Activated CD4-positive, alpha-beta T cell treated with anti-CD3 and anti-CD28 coated beads for 24 hours (primary cell): Measurements from ENCODE around the gene C2orf42.
"Not testable (repeated sequence)": the region's sequence is repeated elsewhere in the genome, so short reads cannot be mapped to it uniquely, and the experiment has no call there.

ENCODE experiments used
- DNase-seq, 2 donors: peaks; one replicate each; pipeline ENCODE4 v3.0.0-alpha.2; 2020; ENCODE audit warnings: low read depth in 2 of 2

Gene C2orf42

DNA sequence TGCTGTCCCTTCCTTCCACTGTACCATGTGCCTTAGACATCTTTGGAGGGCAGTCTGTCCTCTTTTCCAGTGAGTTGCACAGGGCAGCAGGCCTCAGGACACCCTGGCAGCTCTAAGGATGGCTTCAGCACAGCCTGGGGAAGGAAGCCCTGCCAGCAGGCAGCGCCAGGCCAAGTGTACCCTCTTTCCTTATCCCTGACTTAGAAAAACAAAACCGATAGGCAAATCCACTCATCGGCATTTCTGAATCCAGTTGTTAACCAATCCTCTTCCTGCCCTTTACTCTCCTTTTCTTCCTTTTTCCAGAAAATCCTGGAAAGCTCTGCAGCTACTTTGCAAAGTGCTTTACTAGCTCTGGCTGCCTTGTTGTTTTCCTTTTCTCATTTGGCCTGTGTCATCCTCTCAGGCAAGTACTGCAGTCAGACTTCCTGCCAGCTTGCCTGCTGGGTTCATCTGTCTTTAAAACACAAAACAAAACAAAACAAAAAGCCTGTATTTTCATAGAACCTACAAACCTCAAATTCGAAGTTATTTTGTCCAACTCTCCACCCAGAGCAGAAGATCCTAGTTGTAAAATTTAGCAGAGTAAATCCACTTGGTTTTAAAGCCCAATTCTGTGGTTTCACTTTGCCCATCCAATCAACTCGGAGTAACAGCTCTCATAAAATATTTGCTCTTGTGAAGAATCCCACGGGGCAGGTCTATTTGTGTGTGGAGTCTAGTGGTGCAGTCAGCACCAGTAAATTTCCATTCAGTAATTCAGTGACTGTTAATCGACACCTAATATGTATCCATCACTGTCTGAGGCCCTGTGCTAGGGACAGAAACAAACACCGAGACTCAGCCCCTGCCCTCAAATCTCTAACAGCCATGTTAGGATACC, 58.3 kb downstream of the C2orf42 start:
- no peak for DNase-seq

DNA sequence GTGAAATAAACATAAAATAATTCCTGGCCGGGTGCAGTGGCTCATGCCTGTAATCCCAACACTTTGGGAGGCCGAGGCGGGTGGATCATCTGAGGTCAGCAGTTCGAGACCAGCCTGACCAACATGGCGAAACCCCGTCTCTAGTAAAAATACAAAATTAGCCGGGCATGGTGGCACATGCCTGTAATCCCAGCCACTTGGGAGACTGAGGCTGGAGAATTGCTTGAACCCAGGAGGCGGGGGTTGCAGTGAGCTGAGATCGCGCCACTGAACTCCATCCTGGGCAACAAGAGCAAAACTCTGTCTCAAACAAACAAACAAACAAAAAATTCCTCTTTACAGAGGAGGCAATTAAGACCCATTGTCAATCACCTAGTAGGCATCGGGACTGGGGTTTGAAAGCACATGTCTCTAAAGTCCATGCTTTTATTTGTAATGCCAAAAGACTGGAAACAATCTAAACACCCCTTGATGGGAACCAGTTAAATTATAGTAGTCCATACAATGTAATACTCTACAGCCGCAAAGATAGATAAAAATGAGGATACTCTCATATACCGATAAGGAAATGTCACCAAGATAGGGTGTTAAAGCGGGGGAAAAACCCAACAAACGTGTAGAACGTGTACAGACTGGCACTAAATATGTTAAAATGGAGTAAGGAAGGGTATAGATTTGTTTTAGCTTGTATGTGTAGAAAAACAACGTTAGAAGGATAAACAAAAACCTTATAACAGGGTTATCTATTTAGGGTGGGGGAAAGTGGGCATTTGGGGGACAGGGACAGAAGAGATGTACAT, 59.3 kb downstream of the C2orf42 start:
- DNase-seq, result not testable (repeated sequence)

DNA sequence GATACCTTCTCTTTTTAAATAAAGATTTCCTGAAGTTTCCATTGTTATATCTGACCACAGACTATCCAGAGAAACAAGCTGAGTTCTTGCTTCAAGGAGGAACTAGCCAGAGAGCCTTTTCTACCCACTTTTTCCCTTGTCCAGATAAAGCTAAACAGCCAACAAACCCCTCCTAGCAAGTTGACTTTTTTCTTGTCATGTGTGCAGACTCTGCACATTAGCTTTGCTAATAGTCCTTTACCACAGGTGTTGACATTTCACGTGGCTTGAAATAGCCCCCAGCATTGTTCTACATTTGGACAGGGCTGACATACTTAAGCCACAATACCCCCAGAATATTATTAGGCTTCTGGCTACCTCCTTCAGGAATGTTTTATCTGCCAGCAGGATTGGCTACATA, 62.8 kb downstream of the C2orf42 start:
- DNase-seq, result no peak

DNA sequence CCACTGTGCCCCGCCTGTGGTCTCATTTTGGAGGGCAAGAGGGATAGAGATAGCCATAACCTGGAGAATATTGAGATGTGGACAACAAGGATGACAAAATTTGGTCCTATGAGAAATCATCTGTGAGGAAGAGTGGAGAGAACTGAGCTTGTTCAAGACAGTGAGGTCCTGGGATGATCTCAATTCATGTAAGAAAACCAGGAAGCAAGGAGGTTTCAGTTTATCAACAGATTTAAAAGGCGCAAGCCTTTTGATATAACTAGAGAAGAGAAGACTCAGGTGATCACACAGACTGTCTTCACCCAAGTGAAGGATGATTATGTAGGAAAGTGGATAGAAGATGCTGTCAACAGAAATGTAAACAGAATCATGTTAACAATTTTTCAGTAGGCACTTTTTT, 64.4 kb downstream of the C2orf42 start:
- no peak for DNase-seq

DNA sequence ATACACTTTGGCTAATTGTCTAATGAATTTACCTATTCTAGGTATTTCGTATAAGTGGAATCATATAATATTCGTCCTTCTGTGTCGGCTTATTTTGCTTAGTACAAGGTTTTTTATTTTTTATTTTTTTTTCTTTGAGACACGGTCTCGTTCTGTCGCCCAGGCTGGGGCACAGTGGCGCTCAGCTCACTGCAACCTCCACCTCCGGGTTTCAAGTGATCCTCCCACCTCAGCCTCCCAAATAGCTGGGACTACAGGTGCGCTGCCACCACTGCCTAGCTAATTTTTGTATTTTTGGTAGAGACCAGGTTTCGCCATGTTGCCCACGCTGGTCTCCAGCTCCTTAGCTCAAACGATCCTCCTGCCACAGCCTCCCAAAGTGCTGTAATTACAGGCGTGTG, 65.3 kb downstream of the C2orf42 start:
- DNase-seq, result no peak

DNA sequence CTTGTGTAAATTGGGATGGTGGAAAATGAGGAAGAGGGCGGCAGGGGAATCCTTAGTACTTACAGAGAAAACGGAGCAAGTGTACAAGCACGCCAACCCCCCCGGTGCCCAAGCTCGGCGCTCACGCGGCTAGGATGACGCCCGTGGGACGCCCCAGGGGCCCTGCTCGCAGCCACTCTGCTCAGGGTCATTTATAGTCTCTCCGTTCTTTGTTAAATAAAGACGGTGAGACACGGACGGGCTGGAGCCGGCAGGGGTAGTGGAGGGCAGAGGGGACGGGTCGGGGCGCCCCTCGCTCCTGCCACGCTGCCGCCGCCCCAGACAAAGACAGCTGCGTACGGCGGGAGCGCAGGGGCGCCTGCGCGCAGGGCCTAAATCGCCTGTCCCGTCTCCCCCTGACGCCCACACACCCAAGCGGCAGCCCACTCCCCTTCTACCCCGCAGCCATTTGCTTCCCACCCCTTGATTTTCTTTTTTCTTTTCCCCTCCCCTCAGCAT, 65.8 kb downstream of the C2orf42 start:
- no peak for DNase-seq

DNA sequence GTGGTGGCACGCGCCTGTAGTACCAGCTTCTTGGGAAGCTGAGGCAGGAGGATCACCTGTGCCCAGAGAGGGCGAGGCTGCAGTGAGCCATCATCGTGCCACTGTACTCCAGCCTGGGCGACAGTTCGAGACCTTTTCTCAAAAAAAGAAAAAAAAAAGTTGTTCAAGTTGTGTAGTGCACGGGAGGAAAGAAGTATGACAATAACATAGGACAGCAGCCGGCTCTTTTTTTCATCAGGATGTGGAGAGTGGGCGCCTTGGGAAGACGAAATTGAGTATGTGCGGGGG, 67.0 kb downstream of the C2orf42 start:
- DNase-seq, result no peak

DNA sequence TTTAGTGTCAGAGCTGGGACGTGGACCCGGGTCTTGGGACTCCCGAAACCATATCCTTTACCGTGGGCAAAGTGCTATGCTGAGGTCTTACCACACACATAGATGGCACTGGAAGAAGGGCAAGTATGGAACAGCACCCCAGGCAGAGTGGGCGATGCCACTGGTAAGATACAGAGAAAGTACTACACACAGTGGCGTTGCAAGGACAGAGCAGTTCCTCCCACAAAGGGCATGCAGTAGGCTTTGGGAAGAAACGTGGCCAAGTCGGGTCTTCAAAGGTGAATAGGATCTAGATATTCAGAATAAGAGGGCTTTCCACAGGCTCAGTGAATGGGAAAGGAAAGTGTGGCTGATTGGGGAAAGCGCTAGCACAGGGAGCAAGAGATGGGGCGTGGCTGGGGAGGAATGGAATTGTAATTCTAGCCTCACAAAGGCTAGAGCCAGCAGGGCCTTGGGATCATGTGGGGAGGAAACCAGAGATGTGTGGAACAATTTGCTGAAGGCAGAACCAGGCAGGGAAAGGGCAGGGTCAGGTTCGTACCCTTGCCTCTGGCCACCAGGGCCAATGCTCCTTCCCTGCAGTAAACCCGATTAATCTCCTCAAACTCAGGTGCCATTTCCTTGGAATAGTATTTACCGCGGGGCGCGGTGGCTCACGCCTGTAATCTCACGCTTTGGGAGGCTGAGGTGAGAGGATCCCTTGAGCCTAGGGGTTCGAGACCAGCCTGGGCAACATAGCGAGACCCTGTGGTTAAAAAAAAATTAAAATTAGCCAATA, 67.6 kb downstream of the C2orf42 start:
- no peak for DNase-seq

DNA sequence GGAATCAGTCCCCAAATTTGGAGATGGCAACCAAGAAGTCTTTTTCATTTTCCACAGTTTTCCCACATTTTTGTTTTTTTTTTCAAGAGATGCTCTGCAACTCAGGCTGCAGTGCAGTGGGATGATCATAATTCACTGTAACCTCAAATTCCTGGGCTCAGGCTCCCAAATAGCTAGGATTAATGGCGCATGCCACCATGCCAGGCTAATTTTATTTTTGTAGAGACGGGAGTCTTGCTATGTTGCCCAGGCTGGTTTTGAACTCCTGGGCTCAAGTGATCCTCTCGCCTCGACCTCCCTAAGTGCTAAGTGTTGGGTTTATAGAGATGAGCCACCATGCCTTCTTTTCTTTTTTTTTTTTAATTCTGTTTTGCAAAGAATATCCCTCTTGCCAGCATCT, 68.3 kb downstream of the C2orf42 start:
- DNase-seq, result no peak

DNA sequence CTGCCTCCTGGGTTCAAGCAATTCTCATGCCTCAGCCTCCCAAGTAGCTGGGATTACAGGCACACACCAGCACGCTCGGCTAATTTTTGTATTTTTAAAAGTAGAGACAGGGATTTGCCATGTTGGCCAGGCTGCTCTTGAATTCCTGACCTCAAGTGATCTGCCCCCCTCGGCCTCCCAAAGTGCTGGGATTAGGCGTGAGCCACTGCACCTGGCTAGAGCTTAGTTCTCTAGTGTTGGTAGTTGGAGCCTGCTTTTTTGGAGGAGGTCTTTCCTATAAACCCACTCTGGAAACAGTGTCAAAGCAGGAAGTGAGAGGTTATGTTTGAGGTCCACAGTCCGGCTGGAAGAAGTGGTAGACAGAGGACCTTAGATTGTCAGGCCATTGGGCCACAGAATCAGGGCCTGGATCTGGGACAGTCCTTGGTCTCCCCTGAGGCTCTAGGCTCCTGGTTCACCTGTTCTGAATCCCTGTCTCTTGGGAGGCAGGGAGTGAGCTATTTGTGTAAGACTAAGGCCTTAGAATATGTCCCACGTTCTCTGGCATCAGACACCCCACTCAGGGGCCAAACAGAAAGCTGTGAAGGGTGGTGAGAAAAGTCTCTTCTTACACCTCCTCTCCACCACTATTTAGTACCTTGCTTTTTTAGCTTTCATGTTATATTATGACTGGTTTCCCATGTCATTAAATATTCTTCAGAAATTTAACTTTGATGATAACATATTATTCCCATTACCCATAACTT, 69.0 kb downstream of the C2orf42 start:
- no peak for DNase-seq

DNA sequence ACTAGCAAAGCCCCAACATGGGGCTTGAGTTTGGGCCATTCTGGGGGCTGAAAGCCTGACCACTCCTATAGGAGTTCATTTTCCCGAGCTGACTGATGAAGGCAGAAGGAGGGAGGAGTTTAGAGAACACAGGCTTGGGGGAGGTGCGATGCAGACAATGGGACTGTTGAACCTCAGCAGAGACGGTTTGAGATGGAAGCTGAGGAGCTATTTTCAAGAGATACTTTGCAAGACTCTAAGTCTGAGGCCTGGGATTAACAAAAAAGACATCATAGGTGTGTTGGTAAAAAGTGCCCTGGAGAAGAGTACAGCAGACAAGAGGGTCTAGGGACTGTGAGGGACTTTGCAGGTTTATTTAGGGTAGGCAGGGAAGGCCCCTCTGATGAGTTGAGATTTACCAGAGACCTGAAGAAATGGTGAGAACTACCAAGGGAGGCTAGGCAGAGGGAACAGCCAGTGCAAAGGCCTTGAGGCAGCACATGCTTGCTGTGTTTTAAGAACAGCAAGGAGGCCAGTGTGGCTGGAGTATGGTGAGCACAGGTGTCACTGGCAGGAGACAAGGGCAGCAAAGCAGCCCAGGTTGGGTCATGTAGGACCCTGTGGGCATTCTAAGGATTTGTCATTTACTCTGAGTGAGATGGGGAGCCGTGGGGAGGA, 71.9 kb downstream of the C2orf42 start:
- no peak for DNase-seq

DNA sequence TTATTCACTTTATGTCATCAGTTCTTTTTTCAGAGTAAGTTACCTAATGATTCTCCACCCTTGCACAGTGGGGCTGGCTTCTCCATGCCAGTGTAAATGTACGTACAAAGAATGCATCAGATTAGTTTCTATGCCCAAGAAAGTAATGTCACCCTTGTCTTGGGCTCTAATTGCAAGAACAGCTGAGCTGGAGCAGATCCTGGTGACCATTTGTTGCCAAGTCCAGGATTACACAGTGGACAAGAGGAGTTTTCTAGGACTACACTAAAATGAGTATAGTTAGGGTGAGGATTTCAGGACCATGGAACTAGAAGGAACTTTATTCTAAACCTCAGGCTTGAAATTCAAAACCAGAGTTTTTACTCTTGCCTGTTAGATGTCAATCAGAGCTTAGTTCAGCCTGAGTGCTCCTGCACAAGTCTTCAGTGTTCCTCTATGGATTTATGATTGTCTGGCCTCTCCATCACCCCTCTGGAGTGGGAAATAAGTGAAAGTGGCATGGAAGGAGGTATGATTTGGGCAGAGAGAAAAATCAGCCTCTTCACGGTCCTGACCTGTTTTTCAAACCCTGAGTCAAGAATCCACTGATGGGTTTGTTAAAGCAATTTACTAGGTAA, 73.8 kb downstream of the C2orf42 start:
- no peak for DNase-seq

DNA sequence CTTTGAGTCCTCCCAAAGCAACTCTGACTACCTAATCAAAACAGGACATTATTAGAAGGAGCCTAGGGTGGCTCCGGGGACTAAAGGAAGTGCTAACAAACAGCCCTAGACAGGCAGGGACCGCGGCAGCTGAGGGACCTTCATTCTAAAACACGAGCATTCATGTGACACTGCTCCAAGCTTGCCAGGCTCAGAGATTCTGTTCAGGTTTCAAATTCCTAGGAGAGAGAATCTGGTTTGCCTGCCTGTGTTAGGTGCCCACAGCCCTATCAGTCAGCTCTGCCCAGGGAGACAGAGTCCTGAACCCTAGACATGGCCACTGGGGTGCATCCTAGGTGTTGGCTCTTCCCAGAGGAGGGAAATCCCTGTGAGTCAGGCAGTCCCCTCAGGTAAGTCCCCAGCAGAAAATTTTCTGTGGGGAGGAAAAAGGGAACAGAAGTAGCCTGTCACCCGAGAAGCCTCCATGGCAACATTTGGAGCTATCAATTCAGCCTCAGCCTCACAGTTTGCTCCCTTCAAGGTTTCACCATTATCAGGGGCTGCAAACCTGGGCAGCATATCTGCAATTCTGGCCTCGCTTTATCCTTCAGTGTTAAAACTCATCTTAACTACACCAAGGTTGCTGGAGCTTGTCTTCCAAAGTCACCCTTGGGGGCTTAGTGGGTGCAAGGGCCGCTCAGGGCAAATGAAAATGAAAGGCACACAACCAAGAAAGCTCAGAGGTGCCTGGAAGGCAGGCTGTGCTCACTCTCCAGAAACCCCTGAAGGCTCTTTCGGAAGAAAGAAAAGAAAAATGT, 75.0 kb downstream of the C2orf42 start:
- DNase-seq, result no peak

DNA sequence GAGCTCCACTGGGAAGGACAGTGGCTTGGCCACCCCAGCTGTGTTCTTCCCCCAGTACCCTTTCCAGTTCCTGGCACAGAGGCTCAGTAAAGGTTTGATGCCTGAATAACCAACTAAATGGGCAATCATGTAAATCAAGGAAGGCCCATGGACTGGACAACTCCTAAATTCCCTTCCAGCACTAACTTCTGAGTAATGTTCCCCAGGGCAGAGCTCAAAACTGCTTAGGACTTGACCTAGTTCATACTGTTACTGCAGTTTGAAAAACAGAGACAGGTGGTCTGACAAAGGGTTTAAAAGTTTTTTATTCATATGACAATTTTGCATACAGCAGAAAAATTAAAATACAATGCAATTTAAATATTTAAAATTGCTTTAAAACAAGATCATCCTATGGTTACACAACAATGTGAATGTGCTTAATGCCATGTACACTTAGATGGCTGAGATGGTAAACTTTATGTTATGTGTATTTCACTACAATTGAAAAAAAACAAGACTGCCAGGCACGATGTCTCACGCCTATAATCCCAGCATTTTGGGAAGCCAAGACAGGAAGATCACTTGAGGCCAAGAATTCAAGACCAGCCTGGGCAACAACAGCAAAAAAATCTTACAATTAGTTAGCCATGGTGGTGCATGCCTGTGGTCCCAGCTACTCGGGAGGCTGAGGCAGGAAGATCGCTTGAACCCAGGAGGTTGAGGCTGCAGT, 77.3 kb downstream of the C2orf42 start:
- DNase-seq, result no peak

DNA sequence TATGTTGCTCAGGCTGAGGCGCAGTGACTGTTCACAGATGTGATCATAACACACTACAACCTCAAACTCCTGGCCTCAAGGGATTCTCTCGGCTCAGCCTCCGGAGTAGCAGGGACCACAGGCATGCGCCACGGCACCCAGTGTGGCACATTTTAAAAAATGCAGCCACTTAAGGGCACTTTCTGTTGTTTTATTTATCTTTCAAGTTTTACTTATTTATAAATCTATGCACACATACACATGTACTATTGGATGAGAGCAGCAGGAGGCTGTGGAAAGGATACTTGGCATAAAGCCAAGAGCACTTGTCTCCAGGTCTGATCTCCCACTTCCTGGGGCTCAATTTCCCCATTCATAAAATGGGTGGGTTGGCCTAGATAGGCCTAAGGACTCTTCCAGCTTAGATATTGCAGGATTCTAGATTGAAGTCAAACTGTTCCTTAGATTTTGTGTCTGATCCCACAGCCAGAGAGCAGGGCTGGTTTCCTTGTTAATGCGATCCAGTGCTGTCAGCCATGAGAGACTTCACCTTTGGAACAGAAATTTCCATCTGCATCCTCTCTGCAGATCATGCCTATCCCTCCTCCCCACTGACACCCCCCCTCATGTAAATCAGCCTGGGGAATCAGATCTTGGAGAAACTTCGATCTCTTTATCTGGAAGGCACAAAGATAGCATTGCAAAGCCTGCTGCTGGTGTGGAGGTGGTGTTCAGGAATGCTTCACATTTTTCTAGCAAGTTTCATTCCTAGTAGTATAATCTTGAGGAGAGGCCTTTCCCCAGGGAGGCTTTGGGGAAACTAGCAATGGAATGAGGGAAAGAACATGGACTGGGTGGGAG, 78.8 kb downstream of the C2orf42 start:
- no peak for DNase-seq

DNA sequence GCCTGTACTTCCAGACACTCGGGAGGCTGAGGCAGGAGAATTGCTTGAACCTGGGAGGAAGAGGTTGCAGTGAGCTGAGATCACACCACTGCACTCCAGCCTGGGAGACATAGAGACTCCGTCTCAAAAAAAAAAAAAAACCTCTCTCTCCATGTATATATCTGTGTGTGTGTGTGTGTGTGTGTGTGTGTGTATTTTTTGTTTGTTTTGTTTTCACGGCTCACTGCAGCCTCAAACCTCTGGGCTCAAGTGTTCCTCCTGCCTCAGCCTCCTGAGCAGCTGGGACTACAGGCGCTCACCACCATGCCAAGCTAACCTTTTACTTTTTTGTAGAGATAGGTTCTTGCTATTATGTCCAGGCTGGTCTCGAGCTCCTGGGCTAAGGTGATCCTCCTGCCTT, 80.4 kb downstream of the C2orf42 start:
- not testable (repeated sequence) for DNase-seq

DNA sequence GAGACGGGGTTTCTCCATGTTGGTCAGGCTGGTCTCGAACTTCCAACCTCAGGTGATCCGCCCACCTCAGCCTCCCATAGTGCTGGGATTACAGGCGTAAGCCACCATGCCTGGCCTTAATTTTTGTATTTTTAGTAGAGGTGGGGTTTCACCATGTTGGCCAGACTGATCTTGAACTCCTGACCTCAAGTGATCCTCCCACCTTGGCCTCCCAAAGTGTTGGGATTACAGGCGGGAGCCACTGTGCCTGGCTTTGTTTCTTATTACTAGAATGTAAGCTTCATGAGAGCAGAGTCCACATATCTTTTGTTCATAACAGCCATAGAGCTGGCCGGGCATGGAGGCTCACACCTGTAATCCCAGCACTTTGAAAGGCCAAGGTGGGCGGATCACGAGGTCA, 84.7 kb downstream of the C2orf42 start:
- DNase-seq, result not testable (repeated sequence)
